Esophagus muscularis mucosa (tissue), 3 donors: ENCODE data around the gene ACSL4.

Experiments
- POLR2A ChIP-seq: fragments of 450-650 bp; IDR thresholded peaks from one replicate; pipeline ENCODE4 v1.6.1; 2017; ENCODE audit warnings: antibody characterized with exemption, moderate library complexity, mild to moderate bottlenecking, low read depth
- TF ChIP-seq, protein P1 (sequence below), 3 experiments: fragments of 200-600 bp in 2 of 3; fragments of 450-650 bp in 1 of 3; sonication (generic) in 2 of 3; IDR thresholded peaks; one replicate each; pipeline ENCODE4 v1.5.1; 2017 to 2019; ENCODE audit warnings: antibody characterized with exemption in 3 of 3, mild to moderate bottlenecking in 2 of 3, moderate library complexity in 1 of 3

DNA sequence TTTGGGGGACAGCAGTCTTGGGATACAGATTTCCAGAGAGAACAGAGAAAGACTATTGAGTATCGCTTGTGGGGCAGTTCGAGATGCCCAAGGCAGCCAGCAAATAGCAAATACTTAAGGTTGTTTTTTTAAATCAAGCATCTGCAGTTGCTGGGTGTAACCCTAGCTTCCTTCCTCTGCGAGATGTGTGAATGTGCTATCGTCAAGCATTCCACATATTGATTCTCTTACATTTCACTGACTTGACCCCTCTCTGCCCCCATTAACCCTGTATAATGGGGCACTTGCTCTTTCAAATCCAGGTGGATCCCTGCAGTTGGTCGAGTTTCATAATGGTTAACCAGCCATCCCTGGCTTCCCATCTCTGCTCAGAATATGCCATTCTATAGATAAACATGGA lies 131.6 kb downstream of the ACSL4 start:
- TF ChIP-seq, protein P1, sequence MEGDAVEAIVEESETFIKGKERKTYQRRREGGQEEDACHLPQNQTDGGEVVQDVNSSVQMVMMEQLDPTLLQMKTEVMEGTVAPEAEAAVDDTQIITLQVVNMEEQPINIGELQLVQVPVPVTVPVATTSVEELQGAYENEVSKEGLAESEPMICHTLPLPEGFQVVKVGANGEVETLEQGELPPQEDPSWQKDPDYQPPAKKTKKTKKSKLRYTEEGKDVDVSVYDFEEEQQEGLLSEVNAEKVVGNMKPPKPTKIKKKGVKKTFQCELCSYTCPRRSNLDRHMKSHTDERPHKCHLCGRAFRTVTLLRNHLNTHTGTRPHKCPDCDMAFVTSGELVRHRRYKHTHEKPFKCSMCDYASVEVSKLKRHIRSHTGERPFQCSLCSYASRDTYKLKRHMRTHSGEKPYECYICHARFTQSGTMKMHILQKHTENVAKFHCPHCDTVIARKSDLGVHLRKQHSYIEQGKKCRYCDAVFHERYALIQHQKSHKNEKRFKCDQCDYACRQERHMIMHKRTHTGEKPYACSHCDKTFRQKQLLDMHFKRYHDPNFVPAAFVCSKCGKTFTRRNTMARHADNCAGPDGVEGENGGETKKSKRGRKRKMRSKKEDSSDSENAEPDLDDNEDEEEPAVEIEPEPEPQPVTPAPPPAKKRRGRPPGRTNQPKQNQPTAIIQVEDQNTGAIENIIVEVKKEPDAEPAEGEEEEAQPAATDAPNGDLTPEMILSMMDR (IDR thresholded peaks at IDR 0.05), result no peak
- no peak for TF ChIP-seq POLR2A
